GM03348 (cell line): ENCODE results near the gene PRDM13.
"Not testable (repeated sequence)": the region's sequence is repeated elsewhere in the genome, so short reads cannot be mapped to it uniquely, and the experiment has no call there.

Experiments
- DNase-seq: peaks from one replicate; pipeline ENCODE4 v3.0.0; 2012; ENCODE audit warnings: low spot score

The PRDM13 gene

DNA sequence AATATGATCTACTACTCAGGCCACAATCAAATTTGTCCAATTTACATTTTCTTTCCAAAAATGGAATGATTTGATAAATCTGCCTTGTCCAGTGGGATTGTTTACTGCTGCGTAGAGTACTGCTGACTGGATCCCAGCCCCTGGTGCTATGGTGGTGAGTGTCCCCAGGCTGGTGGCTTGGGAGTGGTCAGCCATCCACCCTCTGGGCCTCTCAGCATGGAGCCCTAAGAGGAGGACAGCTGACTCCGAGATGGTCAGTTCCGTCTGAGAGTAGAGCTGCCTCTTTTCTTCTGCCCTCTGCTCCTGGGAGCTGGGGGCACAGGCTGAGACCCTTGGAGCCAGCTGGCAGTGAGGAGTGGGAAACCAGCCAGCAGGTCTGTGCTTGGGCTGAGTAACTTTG, 22.7 kb downstream of the PRDM13 start:
- DNase-seq: no peak

- DNase-seq: no peak
These were observed 31.0 kb downstream of the PRDM13 start for GRCh38 chr6:99637629-99638028.

DNA sequence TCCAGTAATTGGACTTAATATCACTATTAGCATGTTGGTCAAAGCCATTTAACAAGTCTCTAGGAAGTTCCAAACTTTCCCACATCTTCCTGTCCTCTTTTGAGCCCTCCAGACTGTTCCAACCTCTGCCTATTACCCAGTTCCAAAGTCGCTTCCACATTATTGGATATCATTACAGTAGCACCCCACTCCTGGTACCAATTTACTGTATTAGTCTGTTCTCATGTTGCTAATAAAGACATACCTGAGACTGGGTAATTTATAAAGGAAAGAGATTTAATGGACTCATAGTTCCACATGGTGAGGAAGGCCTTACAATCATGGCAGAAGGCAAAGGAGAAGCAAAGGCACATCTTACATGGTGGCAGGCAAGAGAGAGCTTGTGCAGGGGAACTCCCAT, 31.7 kb downstream of the PRDM13 start:
- not testable (repeated sequence) for DNase-seq

DNA sequence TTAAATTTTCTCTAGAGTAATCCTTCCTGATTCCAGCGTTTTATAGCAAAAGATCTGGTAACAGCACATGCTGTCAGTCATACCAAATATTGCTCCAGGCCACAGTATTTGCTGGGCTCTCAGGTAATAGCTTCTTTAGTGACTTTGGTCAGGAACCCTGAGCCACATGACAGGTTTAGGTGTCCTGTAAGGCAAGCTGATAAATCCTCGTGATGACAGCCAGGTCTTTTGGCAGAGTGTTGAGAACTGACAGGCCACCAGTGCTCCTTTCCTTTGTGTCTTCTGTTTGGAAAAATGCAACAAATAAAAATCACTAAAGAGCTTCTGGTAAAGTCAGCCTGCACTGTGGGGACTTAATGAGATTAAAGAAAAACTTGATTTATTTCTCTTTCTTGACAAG, 34.6 kb downstream of the PRDM13 start:
- DNase-seq: no peak

- DNase-seq: no peak
These were observed 39.4 kb downstream of the PRDM13 start for GRCh38 chr6:99645986-99646385.

GRCh38 chr6:99650091-99650571, 43.5 kb downstream of the PRDM13 start:
- DNase-seq: not testable (repeated sequence)

- DNase-seq: no peak
These were observed 53.6 kb downstream of the PRDM13 start for GRCh38 chr6:99660206-99660605.

- no peak for DNase-seq
These were observed 55.2 kb downstream of the PRDM13 start for GRCh38 chr6:99661870-99662269.

DNA sequence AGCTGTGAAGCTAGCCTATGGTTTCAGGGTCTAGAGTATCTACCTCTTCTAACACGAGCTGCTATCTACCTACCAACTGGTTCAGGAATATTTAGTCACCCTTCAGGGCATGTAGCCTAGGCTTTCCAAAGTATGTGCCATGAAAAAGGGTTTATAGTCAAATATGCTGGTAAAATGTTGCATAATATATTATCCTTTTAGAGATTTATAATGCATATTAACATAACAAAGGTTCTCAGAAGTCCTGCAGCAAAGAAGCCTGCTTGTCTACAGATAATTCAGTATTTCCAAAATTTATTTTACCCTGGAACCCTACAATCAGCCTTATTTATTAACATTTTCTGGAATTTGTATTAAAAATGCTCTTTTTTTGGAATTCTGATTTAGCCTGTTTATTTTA, 56.0 kb downstream of the PRDM13 start:
- no peak for DNase-seq
